Measurements from ENCODE around the gene TCP11L2.

GRCh38 chr12:106288101-106288493, 14.4 kb upstream of the TCP11L2 start:
- TF ChIP-seq, protein P1, sequence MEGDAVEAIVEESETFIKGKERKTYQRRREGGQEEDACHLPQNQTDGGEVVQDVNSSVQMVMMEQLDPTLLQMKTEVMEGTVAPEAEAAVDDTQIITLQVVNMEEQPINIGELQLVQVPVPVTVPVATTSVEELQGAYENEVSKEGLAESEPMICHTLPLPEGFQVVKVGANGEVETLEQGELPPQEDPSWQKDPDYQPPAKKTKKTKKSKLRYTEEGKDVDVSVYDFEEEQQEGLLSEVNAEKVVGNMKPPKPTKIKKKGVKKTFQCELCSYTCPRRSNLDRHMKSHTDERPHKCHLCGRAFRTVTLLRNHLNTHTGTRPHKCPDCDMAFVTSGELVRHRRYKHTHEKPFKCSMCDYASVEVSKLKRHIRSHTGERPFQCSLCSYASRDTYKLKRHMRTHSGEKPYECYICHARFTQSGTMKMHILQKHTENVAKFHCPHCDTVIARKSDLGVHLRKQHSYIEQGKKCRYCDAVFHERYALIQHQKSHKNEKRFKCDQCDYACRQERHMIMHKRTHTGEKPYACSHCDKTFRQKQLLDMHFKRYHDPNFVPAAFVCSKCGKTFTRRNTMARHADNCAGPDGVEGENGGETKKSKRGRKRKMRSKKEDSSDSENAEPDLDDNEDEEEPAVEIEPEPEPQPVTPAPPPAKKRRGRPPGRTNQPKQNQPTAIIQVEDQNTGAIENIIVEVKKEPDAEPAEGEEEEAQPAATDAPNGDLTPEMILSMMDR (conservative IDR thresholded peaks at IDR 0.05; ENCODE audit: low read depth, low read length), result no peak
- TF ChIP-seq POLR2A (IDR thresholded peaks at IDR 0.05; ENCODE audit: low read depth, low read length) (no peak), MAFK (IDR thresholded peaks at IDR 0.05; ENCODE audit: low read depth, low read length) (no peak), RFX5 (IDR thresholded peaks at IDR 0.05; ENCODE audit: low read depth, low read length) (no peak), RAD21 (IDR thresholded peaks at IDR 0.05; ENCODE audit: low read length) (no peak), CHD1 (IDR thresholded peaks at IDR 0.05; ENCODE audit: low read depth, low read length) (no peak), BHLHE40 (IDR thresholded peaks at IDR 0.05; ENCODE audit: low read depth, low read length) (no peak), MXI1 (IDR thresholded peaks at IDR 0.05; ENCODE audit: borderline replicate concordance, low read depth, low read length) (no peak)
- TF ChIP-seq, protein P2, sequence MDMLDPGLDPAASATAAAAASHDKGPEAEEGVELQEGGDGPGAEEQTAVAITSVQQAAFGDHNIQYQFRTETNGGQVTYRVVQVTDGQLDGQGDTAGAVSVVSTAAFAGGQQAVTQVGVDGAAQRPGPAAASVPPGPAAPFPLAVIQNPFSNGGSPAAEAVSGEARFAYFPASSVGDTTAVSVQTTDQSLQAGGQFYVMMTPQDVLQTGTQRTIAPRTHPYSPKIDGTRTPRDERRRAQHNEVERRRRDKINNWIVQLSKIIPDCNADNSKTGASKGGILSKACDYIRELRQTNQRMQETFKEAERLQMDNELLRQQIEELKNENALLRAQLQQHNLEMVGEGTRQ (IDR thresholded peaks at IDR 0.05; ENCODE audit: low read depth, low read length), result no peak

Measured in IMR-90 (cell line).